Activated naive CD4-positive, alpha-beta T cell treated with anti-CD3 and anti-CD28 coated beads, Interleukin-2, amount 50 U/mL, for 72 hours (primary cell): ENCODE results near the gene FBXL2. TPM values are rescaled to one million over a fixed set of nuclear protein-coding genes. Genes with fewer than 3 reads are reported as not detected.
"Not testable (repeated sequence)": the region's sequence is repeated elsewhere in the genome, so short reads cannot be mapped to it uniquely, and the experiment has no call there.

Experiments used
- ATAC-seq, 2 donors: fragments of 150-1000 bp; cut with Tn5 transposase; 2 replicates each; pipeline ENCODE4 v1.10.0; 2021; ENCODE audit warnings: mild to moderate bottlenecking in 2 of 2, moderate library complexity in 2 of 2
- DNase-seq, 2 donors: peaks; one replicate each; pipeline ENCODE4 v3.0.0; 2021 to 2022; ENCODE audit warnings: low spot score in 2 of 2
- H3K27ac Mint-ChIP-seq, 2 donors: one replicate each; pipeline ENCODE4 v1.8.0; 2022; ENCODE audit warnings: mild to moderate bottlenecking in 2 of 2, mixed read lengths in 2 of 2
- H3K36me3 Mint-ChIP-seq, 2 donors: one replicate each; pipeline ENCODE4 v1.8.0; 2022; ENCODE audit warnings: mixed read lengths in 2 of 2
- H3K9me3 Mint-ChIP-seq, 2 donors: one replicate each; pipeline ENCODE4 v1.8.0; 2022; ENCODE audit warnings: mixed read lengths in 2 of 2
- total RNA-seq, 2 donors: library from RNA; stranded (reverse); gene quantifications; one replicate each; pipeline ENCODE4 v1.2.3, GENCODE V29; 2022

The FBXL2 gene
- total RNA-seq, 2 donors from 2014 or later = not detected

GRCh38 chr3:33394403-33395054, 117.3 kb downstream of the FBXL2 start:
- Mint-ChIP-seq H3K36me3 (peaks cover 12 to 40% of the 10 kb centered on the region in 2 donors), H3K9me3 (no peaks in the 10 kb centered on the region), H3K27ac (no peak overlapping the region)
- DNase-seq (no peak), ATAC-seq (no peak)

GRCh38 chr3:33395900-33396299, 118.7 kb downstream of the FBXL2 start:
- Mint-ChIP-seq H3K36me3 (peaks cover 12 to 27% of the 10 kb centered on the region in 2 donors), H3K9me3 (no peaks in the 10 kb centered on the region), H3K27ac (no peak overlapping the region)
- ATAC-seq (no peak), DNase-seq (no peak)

GRCh38 chr3:33398410-33398809, 121.2 kb downstream of the FBXL2 start:
- peaks cover 0 to 8% of the 10 kb centered on the region in 2 donors for H3K36me3 Mint-ChIP-seq
- no peaks in the 10 kb centered on the region for H3K9me3 Mint-ChIP-seq
- no peak for ATAC-seq

GRCh38 chr3:33401781-33402180, 124.5 kb downstream of the FBXL2 start:
- DNase-seq (no peak), ATAC-seq (no peak)
- H3K27ac Mint-ChIP-seq = peak overlapping the region in 1 of 2 donors; percentile 67
- peaks cover 0 to 5% of the 10 kb centered on the region in 2 donors for H3K36me3 Mint-ChIP-seq
- no peaks in the 10 kb centered on the region for H3K9me3 Mint-ChIP-seq

More at GRCh38 chr3:33398410-33398809, 121.2 kb downstream of the FBXL2 start:
- H3K27ac Mint-ChIP-seq = peak overlapping the region in 1 of 2 donors; percentile 30
- no peak for DNase-seq

- peak overlapping the region in 1 of 2 donors; percentile 94 for H3K27ac Mint-ChIP-seq
- peaks cover 0 to under 1% of the 10 kb centered on the region in 2 donors for H3K36me3 Mint-ChIP-seq
- no peaks in the 10 kb centered on the region for H3K9me3 Mint-ChIP-seq
- DNase-seq (no peak), ATAC-seq (no peak)
These were observed 125.7 kb downstream of the FBXL2 start for GRCh38 chr3:33402936-33403335.

GRCh38 chr3:33403756-33404155, 126.5 kb downstream of the FBXL2 start:
- DNase-seq (no peak), ATAC-seq (no peak)
- no peak overlapping the region for H3K27ac Mint-ChIP-seq
- peaks cover under 1 to 9% of the 10 kb centered on the region in 2 donors for H3K36me3 Mint-ChIP-seq
- no peaks in the 10 kb centered on the region for H3K9me3 Mint-ChIP-seq

- H3K27ac Mint-ChIP-seq, ATAC-seq, H3K9me3 Mint-ChIP-seq, DNase-seq: not testable (repeated sequence)
- H3K36me3 Mint-ChIP-seq = peaks cover 17 to 27% of the 10 kb centered on the region in 2 donors
These were observed 133.6 kb downstream of the FBXL2 start for GRCh38 chr3:33410816-33411215.

- ATAC-seq (peak; percentile 79 to 85), DNase-seq (no peak)
- Mint-ChIP-seq H3K9me3 (peaks cover 0 to 4% of the 10 kb centered on the region in 2 donors), H3K27ac (peak overlapping the region; percentile 46 to 67), H3K36me3 (peaks cover 9 to 50% of the 10 kb centered on the region in 2 donors)
These were observed 139.9 kb downstream of the FBXL2 start for GRCh38 chr3:33417066-33417673.

- Mint-ChIP-seq H3K27ac (peak overlapping the region; percentile 41 to 84), H3K36me3 (peaks cover 12 to 42% of the 10 kb centered on the region in 2 donors), H3K9me3 (peaks cover 0 to 4% of the 10 kb centered on the region in 2 donors)
- ATAC-seq (no peak), DNase-seq (no peak)
These were observed 142.7 kb downstream of the FBXL2 start for GRCh38 chr3:33419948-33420347.

GRCh38 chr3:33420966-33421365, 143.7 kb downstream of the FBXL2 start:
- ATAC-seq (no peak), DNase-seq (no peak)
- peaks cover 0 to 4% of the 10 kb centered on the region in 2 donors for H3K9me3 Mint-ChIP-seq
- H3K36me3 Mint-ChIP-seq = peaks cover 12 to 42% of the 10 kb centered on the region in 2 donors
- H3K27ac Mint-ChIP-seq = peak overlapping the region in 1 of 2 donors; percentile 41

- peaks cover 5 to 28% of the 10 kb centered on the region in 2 donors for H3K36me3 Mint-ChIP-seq
- H3K9me3 Mint-ChIP-seq = no peaks in the 10 kb centered on the region
- ATAC-seq = no peak
- DNase-seq = no peak
- H3K27ac Mint-ChIP-seq = no peak overlapping the region
These were observed 147.6 kb downstream of the FBXL2 start for GRCh38 chr3:33424606-33425452.

- Mint-ChIP-seq H3K27ac (peak overlapping the region in 1 of 2 donors; percentile 36), H3K36me3 (peaks cover 5 to 23% of the 10 kb centered on the region in 2 donors), H3K9me3 (no peaks in the 10 kb centered on the region)
- no peak for DNase-seq
- ATAC-seq = no peak
These were observed 148.2 kb downstream of the FBXL2 start for GRCh38 chr3:33425453-33425852.

- ATAC-seq = no peak
- Mint-ChIP-seq H3K27ac (no peak overlapping the region), H3K36me3 (peaks cover 5 to 17% of the 10 kb centered on the region in 2 donors), H3K9me3 (no peaks in the 10 kb centered on the region)
- DNase-seq = no peak
These were observed 148.8 kb downstream of the FBXL2 start for GRCh38 chr3:33426068-33426467.

GRCh38 chr3:33426630-33427317, 149.5 kb downstream of the FBXL2 start:
- H3K36me3 Mint-ChIP-seq = peaks cover 5 to 11% of the 10 kb centered on the region in 2 donors
- H3K9me3 Mint-ChIP-seq = no peaks in the 10 kb centered on the region
- peak overlapping the region in 1 of 2 donors; percentile 9 for H3K27ac Mint-ChIP-seq
- no peak for ATAC-seq
- no peak for DNase-seq

GRCh38 chr3:33428734-33429133, 151.5 kb downstream of the FBXL2 start:
- no peaks in the 10 kb centered on the region for H3K36me3 Mint-ChIP-seq

GRCh38 chr3:33429306-33429705, 152.1 kb downstream of the FBXL2 start:
- not testable (repeated sequence) for ATAC-seq
- peak overlapping the region; percentile 53 to 80 for H3K27ac Mint-ChIP-seq

More at GRCh38 chr3:33428734-33429133, 151.5 kb downstream of the FBXL2 start:
- DNase-seq (no peak), ATAC-seq (no peak)
- peak overlapping the region; percentile 18 to 80 for H3K27ac Mint-ChIP-seq
- no peaks in the 10 kb centered on the region for H3K9me3 Mint-ChIP-seq

More at GRCh38 chr3:33429306-33429705, 152.1 kb downstream of the FBXL2 start:
- not testable (repeated sequence) for H3K9me3 Mint-ChIP-seq, DNase-seq, H3K36me3 Mint-ChIP-seq
